Coronary artery (tissue), 2 donors: Measurements from ENCODE around the gene ADORA1.

Source experiments
- DNase-seq: peaks from one replicate; pipeline ENCODE4 v3.0.0-alpha.2; 2017; ENCODE audit warnings: low spot score
- H3K27ac ChIP-seq, 2 donors: fragments of 200-600 bp; sonication (generic); one replicate each; pipeline ENCODE4 v1.5.1; 2016 to 2019
- H3K4me3 ChIP-seq: fragments of 200-600 bp; sonication (generic); 2 replicates; pipeline ENCODE4 v1.5.1; 2016; ENCODE audit warnings: mild to moderate bottlenecking, moderate library complexity
- CTCF ChIP-seq: fragments of 200-600 bp; sonication (generic); IDR thresholded peaks from one replicate; pipeline ENCODE4 v1.5.1; 2019; ENCODE audit warnings: antibody characterized with exemption

Gene ADORA1

DNA sequence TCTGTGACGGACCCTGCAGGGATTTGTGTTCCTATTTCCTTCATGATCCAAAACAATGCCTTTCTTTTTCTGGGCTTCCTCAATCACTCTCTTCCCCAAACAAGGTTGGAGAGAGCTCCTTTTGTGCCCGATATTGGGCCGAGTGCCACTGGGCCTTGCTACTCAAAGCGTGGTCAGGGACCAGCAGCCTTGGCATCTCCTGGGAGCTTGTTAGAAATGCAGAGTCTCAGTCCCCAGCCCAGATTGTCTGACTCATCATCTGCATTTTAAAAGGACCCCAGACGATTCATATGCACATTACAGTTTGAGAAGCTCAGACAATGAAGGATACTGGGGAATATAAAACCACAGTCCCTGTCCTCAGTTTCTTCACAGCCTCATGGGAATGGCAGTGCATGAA is 19.9 kb downstream of the ADORA1 start:
- Histone ChIP-seq H3K4me3 (no peak overlapping the region), H3K27ac (no peak overlapping the region)
- no peak for DNase-seq
- TF ChIP-seq CTCF: no peak

DNA sequence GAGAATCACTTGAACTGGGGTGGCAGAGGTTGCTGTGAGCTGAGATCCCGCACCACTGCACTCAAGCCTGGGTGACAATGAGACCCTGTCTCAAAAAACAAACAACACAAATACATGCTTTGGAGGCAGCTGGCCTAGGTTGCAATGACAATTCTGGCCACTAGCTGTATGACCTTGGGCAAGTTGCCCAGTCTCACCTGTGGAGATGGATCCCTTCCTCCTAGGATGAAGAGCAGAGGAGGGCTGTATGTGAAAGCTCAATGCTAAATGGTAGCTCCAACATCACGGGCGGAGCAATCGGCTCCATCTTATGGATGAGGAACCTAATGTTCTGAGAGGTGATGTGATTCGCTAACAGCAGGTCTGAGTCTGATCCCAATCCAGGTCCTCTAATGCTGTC is 20.6 kb downstream of the ADORA1 start:
- Histone ChIP-seq H3K27ac (no peak overlapping the region), H3K4me3 (no peak overlapping the region)
- no peak for TF ChIP-seq CTCF
- no peak for DNase-seq

GRCh38 chr1:203148579-203148978 is 21.1 kb downstream of the ADORA1 start:
- Histone ChIP-seq H3K27ac (no peak overlapping the region), H3K4me3 (no peak overlapping the region)
- no peak for DNase-seq
- TF ChIP-seq CTCF: no peak

DNA sequence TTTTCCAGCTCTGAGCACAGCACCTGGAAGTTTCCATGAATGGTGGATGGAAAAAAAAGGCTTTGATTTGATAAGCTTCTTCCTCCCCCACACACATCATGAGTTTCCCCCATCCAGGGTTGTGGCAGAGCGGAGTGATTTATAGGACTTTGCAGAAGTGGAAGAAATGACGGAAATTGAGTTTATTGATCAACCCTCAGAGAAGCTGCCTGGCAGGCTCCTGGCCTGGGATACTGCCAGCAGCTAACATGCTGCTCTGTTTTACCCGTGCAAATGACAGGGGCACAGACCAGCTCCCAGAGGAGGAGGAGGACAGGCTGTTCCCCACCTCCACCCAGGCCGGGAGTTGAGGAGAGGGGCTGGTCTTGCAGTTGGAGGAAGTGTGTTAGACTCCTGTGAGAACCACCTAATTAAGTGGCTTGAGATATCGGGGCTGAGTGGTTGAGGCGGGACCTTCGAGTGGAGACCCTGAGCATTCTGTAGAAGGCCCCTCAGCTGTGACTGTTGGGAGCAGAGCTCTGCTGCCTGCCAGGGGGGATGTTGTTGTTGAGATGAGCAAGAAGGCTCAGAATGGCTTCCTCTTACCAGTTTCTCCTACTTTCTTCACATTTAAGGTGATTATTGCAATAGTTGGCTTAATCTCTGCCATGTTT is 21.8 kb downstream of the ADORA1 start:
- H3K4me3 ChIP-seq: no peak overlapping the region
- H3K27ac ChIP-seq: no peak overlapping the region
- DNase-seq: no peak
- no peak for TF ChIP-seq CTCF

- no peak overlapping the region for H3K27ac ChIP-seq
- TF ChIP-seq CTCF: no peak
- no peak overlapping the region for H3K4me3 ChIP-seq
- DNase-seq: no peak
Measured at GRCh38 chr1:203150511-203151297, 23.2 kb downstream of the ADORA1 start.

GRCh38 chr1:203151362-203152157 is 24.0 kb downstream of the ADORA1 start:
- no peak for TF ChIP-seq CTCF
- DNase-seq: no peak
- no peak overlapping the region for H3K27ac ChIP-seq
- no peak overlapping the region for H3K4me3 ChIP-seq
